Endothelial cell (in vitro differentiated cells): ENCODE measurements around the gene INPP5F. TPM values are rescaled to one million over a fixed set of nuclear protein-coding genes. Genes with fewer than 3 reads are reported as not detected.

Experiments used
- DNase-seq: peaks from one replicate; pipeline ENCODE4 v3.0.0; 2021; ENCODE audit warnings: low spot score
- H3K27ac Mint-ChIP-seq: one replicate; pipeline ENCODE4 v1.8.0; 2021; ENCODE audit warnings: mixed read lengths, inconsistent platforms; ENCODE audit not compliant: unreplicated experiment
- H3K27me3 Mint-ChIP-seq: one replicate; pipeline ENCODE4 v1.8.0; 2021; ENCODE audit warnings: mild to moderate bottlenecking, moderate library complexity, mixed read lengths, inconsistent platforms; ENCODE audit not compliant: unreplicated experiment
- H3K36me3 Mint-ChIP-seq: one replicate; pipeline ENCODE4 v1.8.0; 2021; ENCODE audit warnings: mild to moderate bottlenecking, low read depth, mixed read lengths, inconsistent platforms; ENCODE audit not compliant: unreplicated experiment
- H3K4me1 Mint-ChIP-seq: one replicate; pipeline ENCODE4 v1.8.0; 2021; ENCODE audit warnings: mild to moderate bottlenecking, mixed read lengths, inconsistent platforms; ENCODE audit not compliant: unreplicated experiment
- H3K4me3 Mint-ChIP-seq: one replicate; pipeline ENCODE4 v1.8.0; 2021; ENCODE audit warnings: mild to moderate bottlenecking, mixed read lengths, inconsistent platforms; ENCODE audit not compliant: unreplicated experiment
- H3K9me3 Mint-ChIP-seq: one replicate; pipeline ENCODE4 v1.8.0; 2021; ENCODE audit warnings: mixed read lengths, inconsistent platforms; ENCODE audit not compliant: unreplicated experiment
- CTCF ChIP-seq: fragments of 200-600 bp; sonication (generic); IDR thresholded peaks from one replicate; pipeline ENCODE4 v1.5.0; 2021; ENCODE audit warnings: antibody characterized with exemption; ENCODE audit not compliant: unreplicated experiment
- total RNA-seq: library from RNA; stranded (reverse); fragmentation: NEBNext Ultra II Directional; extraction: Animal tissue kit (Norgen Biotek cat#: 25700); gene quantifications from one replicate; pipeline ENCODE4 v1.2.1, GENCODE V29; 2021; ENCODE audit not compliant: unreplicated experiment

INPP5F gene
- total RNA-seq, 1 donor from 2014 or later = 45.7 TPM

- TF ChIP-seq CTCF = no peak
- DNase-seq = no peak
- Mint-ChIP-seq H3K4me1 (no peaks in the 10 kb centered on the region), H3K4me3 (no peak overlapping the region), H3K36me3 (peaks cover 48% of the 10 kb centered on the region), H3K9me3 (no peaks in the 10 kb centered on the region), H3K27me3 (peaks cover 1% of the 10 kb centered on the region), H3K27ac (peak overlapping the region; percentile 15)
Measured at GRCh38 chr10:119834188-119834587, 108.3 kb downstream of the INPP5F start.

- H3K27me3 Mint-ChIP-seq = no peaks in the 10 kb centered on the region
- H3K9me3 Mint-ChIP-seq = no peaks in the 10 kb centered on the region
- H3K36me3 Mint-ChIP-seq = peaks cover 46% of the 10 kb centered on the region
- no peak overlapping the region for H3K4me3 Mint-ChIP-seq
- TF ChIP-seq CTCF = no peak
- H3K27ac Mint-ChIP-seq = no peak overlapping the region
- no peaks in the 10 kb centered on the region for H3K4me1 Mint-ChIP-seq
- no peak for DNase-seq
Measured at GRCh38 chr10:119845656-119846055, 119.8 kb downstream of the INPP5F start.

- Mint-ChIP-seq H3K36me3 (peaks cover 31% of the 10 kb centered on the region), H3K27me3 (no peaks in the 10 kb centered on the region), H3K4me3 (no peak overlapping the region), H3K27ac (no peak overlapping the region), H3K9me3 (no peaks in the 10 kb centered on the region), H3K4me1 (no peaks in the 10 kb centered on the region)
- DNase-seq = no peak
- no peak for TF ChIP-seq CTCF
Measured at GRCh38 chr10:119849031-119849789, 123.4 kb downstream of the INPP5F start.

- Mint-ChIP-seq H3K9me3 (no peaks in the 10 kb centered on the region), H3K4me3 (no peak overlapping the region), H3K36me3 (peaks cover 29% of the 10 kb centered on the region), H3K27me3 (no peaks in the 10 kb centered on the region), H3K4me1 (no peaks in the 10 kb centered on the region), H3K27ac (no peak overlapping the region)
- no peak for DNase-seq
- no peak for TF ChIP-seq CTCF
Measured at GRCh38 chr10:119849944-119850343, 124.1 kb downstream of the INPP5F start.

GRCh38 chr10:119852277-119852676 lies 126.4 kb downstream of the INPP5F start:
- Mint-ChIP-seq H3K4me1 (no peaks in the 10 kb centered on the region), H3K27me3 (no peaks in the 10 kb centered on the region), H3K4me3 (no peak overlapping the region), H3K27ac (no peak overlapping the region), H3K36me3 (peaks cover 21% of the 10 kb centered on the region), H3K9me3 (no peaks in the 10 kb centered on the region)
- TF ChIP-seq CTCF = no peak
- DNase-seq = no peak
